Endodermal cell (in vitro differentiated cells): ENCODE results near the gene JUNB. TPM values are rescaled to one million over a fixed set of nuclear protein-coding genes. Genes with fewer than 3 reads are reported as not detected.
A peak's percentile ranks its signal among the peaks of the same experiment; 100 is the strongest.

Source experiments
- DNase-seq: peaks from one replicate; pipeline ENCODE4 v3.0.0-alpha.2; 2017
- H3K27ac ChIP-seq: 2 replicates; pipeline ENCODE4 v1.5.1; 2013; ENCODE audit warnings: mild to moderate bottlenecking, low read depth, low read length, moderate library complexity
- H3K27me3 ChIP-seq: 2 replicates; pipeline ENCODE4 v1.6.1; 2013; ENCODE audit warnings: mild to moderate bottlenecking, low read length, moderate library complexity; ENCODE audit not compliant: insufficient read depth, control insufficient read depth, poor library complexity, severe bottlenecking
- H3K36me3 ChIP-seq: 2 replicates; pipeline ENCODE4 v1.7.0; 2013; ENCODE audit warnings: mild to moderate bottlenecking, low read length, moderate library complexity; ENCODE audit not compliant: control insufficient read depth, insufficient read depth
- H3K4me1 ChIP-seq: one replicate; pipeline ENCODE4 v1.7.0; 2013; ENCODE audit warnings: low read length; ENCODE audit not compliant: control insufficient read depth, insufficient read depth
- H3K4me3 ChIP-seq: 2 replicates; pipeline ENCODE4 v1.5.1; 2013; ENCODE audit warnings: mild to moderate bottlenecking, low read length, moderate library complexity
- H3K9ac ChIP-seq: 2 replicates; pipeline ENCODE4 v1.6.1; 2013; ENCODE audit warnings: mild to moderate bottlenecking, low read length, moderate library complexity; ENCODE audit not compliant: poor library complexity, severe bottlenecking; ENCODE audit errors: extremely low read depth
- H3K9me3 ChIP-seq: 2 replicates; pipeline ENCODE4 v1.6.1; 2013; ENCODE audit warnings: mild to moderate bottlenecking, low read length, moderate library complexity; ENCODE audit not compliant: control insufficient read depth
- H3K27ac Mint-ChIP-seq: 2 replicates; pipeline ENCODE4 v1.8.0; 2020; ENCODE audit warnings: mixed read lengths
- H3K27me3 Mint-ChIP-seq: 2 replicates; pipeline ENCODE4 v1.8.0; 2021; ENCODE audit warnings: mild to moderate bottlenecking, mixed read lengths; ENCODE audit not compliant: insufficient read depth
- H3K36me3 Mint-ChIP-seq: 2 replicates; pipeline ENCODE4 v1.8.0; 2020; ENCODE audit warnings: low read depth, mixed read lengths
- H3K4me1 Mint-ChIP-seq: 2 replicates; pipeline ENCODE4 v1.8.0; 2020; ENCODE audit warnings: mixed read lengths
- H3K4me3 Mint-ChIP-seq: 2 replicates; pipeline ENCODE4 v1.8.0; 2020; ENCODE audit warnings: mild to moderate bottlenecking, moderate library complexity, mixed read lengths
- H3K9me3 Mint-ChIP-seq: 2 replicates; pipeline ENCODE4 v1.8.0; 2020; ENCODE audit warnings: mild to moderate bottlenecking, mixed read lengths
- whole genome bisulfite sequencing, 2 experiments: methylation state at CpG; one replicate each; pipeline versions ENCODE4 v1.1.5 to v1.1.7; 2013; ENCODE audit warnings: missing lambda C conversion rate in 2 of 2, mixed read lengths in 1 of 2; ENCODE audit not compliant: insufficient coverage in 1 of 2, insufficient read length in 1 of 2; 5-methylcytosine and 5-hydroxymethylcytosine counted together
- total RNA-seq, 2 donors: library from RNA; stranded (reverse); fragmentation: NEBNext Ultra II Directional in 1 of 2; extraction: Animal tissue kit (Norgen Biotek cat#: 25700) in 1 of 2; gene quantifications; 2 replicates in 1 of 2; 3 replicates in 1 of 2; pipeline ENCODE4 v1.2.1, GENCODE V29; 2021
- TF ChIP-seq, protein P1 (sequence below): fragments of 200-600 bp; sonication (generic); conservative IDR thresholded peaks from 2 replicates; pipeline ENCODE4 v1.5.0; 2021; ENCODE audit warnings: antibody characterized with exemption, mild to moderate bottlenecking

JUNB gene
- total RNA-seq, 2 donors from 2014 or later: 6.7 to 7.2 TPM

- Histone ChIP-seq H3K9me3 (no peaks in the 10 kb centered on the region), H3K9ac (no peak overlapping the region), H3K4me3 (no peak overlapping the region), H3K27me3 (peaks cover 9% of the 10 kb centered on the region), H3K27ac (no peak overlapping the region), H3K4me1 (peaks cover 11% of the 10 kb centered on the region), H3K36me3 (no peaks in the 10 kb centered on the region)
- H3K27ac Mint-ChIP-seq: no peak overlapping the region
- H3K9me3 Mint-ChIP-seq: no peaks in the 10 kb centered on the region
- H3K36me3 Mint-ChIP-seq: no peaks in the 10 kb centered on the region
- peaks cover 24% of the 10 kb centered on the region for H3K4me1 Mint-ChIP-seq
- WGBS, 2 experiments: 88 to 92% methylated on average over 2 to 3 of the region's 3 CpGs
- peak; percentile 31 for DNase-seq
- peaks cover 9% of the 10 kb centered on the region for H3K27me3 Mint-ChIP-seq
- TF ChIP-seq, protein P1, sequence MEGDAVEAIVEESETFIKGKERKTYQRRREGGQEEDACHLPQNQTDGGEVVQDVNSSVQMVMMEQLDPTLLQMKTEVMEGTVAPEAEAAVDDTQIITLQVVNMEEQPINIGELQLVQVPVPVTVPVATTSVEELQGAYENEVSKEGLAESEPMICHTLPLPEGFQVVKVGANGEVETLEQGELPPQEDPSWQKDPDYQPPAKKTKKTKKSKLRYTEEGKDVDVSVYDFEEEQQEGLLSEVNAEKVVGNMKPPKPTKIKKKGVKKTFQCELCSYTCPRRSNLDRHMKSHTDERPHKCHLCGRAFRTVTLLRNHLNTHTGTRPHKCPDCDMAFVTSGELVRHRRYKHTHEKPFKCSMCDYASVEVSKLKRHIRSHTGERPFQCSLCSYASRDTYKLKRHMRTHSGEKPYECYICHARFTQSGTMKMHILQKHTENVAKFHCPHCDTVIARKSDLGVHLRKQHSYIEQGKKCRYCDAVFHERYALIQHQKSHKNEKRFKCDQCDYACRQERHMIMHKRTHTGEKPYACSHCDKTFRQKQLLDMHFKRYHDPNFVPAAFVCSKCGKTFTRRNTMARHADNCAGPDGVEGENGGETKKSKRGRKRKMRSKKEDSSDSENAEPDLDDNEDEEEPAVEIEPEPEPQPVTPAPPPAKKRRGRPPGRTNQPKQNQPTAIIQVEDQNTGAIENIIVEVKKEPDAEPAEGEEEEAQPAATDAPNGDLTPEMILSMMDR: no peak
- no peak overlapping the region for H3K4me3 Mint-ChIP-seq
Observed at GRCh38 chr19:12786952-12787351, 4.3 kb upstream of the JUNB start.

- Mint-ChIP-seq H3K36me3 (no peaks in the 10 kb centered on the region), H3K27ac (no peak overlapping the region), H3K9me3 (no peaks in the 10 kb centered on the region), H3K4me3 (no peak overlapping the region), H3K4me1 (peaks cover 22% of the 10 kb centered on the region), H3K27me3 (peaks cover 9% of the 10 kb centered on the region)
- Histone ChIP-seq H3K27ac (no peak overlapping the region), H3K36me3 (no peaks in the 10 kb centered on the region), H3K27me3 (peaks cover 9% of the 10 kb centered on the region), H3K4me3 (no peak overlapping the region), H3K9me3 (no peaks in the 10 kb centered on the region), H3K9ac (no peak overlapping the region), H3K4me1 (peaks cover 11% of the 10 kb centered on the region)
- WGBS, 2 experiments: 91 to 93% methylated on average over 9 to 10 of the region's 10 CpGs
- TF ChIP-seq, protein P1: no peak
- DNase-seq: no peak
Observed at GRCh38 chr19:12787458-12787857, 3.8 kb upstream of the JUNB start.

- Histone ChIP-seq H3K9me3 (no peaks in the 10 kb centered on the region), H3K27ac (peak overlapping the region; percentile 26), H3K9ac (no peak overlapping the region), H3K27me3 (peaks cover 9% of the 10 kb centered on the region), H3K36me3 (no peaks in the 10 kb centered on the region), H3K4me1 (peaks cover 11% of the 10 kb centered on the region), H3K4me3 (no peak overlapping the region)
- Mint-ChIP-seq H3K36me3 (no peaks in the 10 kb centered on the region), H3K9me3 (no peaks in the 10 kb centered on the region), H3K27me3 (peaks cover 9% of the 10 kb centered on the region), H3K4me3 (no peak overlapping the region), H3K27ac (no peak overlapping the region), H3K4me1 (peaks cover 22% of the 10 kb centered on the region)
- DNase-seq: no peak
- TF ChIP-seq, protein P1: no peak
- 88 to 92% methylated on average over 3 to 4 of the region's 4 CpGs for WGBS, 2 experiments
Observed at GRCh38 chr19:12788042-12788681, 3.1 kb upstream of the JUNB start.
